ENCODE results near the gene TBCCD1. TPM values are rescaled to one million over a fixed set of nuclear protein-coding genes. Genes with fewer than 3 reads are reported as not detected.
A peak's percentile ranks its signal among the peaks of the same experiment; 100 is the strongest.

The TBCCD1 gene, protein sequence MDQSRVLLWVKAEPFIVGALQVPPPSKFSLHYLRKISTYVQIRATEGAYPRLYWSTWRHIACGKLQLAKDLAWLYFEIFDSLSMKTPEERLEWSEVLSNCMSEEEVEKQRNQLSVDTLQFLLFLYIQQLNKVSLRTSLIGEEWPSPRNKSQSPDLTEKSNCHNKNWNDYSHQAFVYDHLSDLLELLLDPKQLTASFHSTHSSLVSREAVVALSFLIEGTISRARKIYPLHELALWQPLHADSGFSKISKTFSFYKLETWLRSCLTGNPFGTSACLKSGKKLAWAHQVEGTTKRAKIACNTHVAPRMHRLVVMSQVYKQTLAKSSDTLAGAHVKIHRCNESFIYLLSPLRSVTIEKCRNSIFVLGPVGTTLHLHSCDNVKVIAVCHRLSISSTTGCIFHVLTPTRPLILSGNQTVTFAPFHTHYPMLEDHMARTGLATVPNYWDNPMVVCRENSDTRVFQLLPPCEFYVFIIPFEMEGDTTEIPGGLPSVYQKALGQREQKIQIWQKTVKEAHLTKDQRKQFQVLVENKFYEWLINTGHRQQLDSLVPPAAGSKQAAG
- polyA plus RNA-seq, result 1 to 10 TPM; 2.7 to 4.4 TPM

DNA sequence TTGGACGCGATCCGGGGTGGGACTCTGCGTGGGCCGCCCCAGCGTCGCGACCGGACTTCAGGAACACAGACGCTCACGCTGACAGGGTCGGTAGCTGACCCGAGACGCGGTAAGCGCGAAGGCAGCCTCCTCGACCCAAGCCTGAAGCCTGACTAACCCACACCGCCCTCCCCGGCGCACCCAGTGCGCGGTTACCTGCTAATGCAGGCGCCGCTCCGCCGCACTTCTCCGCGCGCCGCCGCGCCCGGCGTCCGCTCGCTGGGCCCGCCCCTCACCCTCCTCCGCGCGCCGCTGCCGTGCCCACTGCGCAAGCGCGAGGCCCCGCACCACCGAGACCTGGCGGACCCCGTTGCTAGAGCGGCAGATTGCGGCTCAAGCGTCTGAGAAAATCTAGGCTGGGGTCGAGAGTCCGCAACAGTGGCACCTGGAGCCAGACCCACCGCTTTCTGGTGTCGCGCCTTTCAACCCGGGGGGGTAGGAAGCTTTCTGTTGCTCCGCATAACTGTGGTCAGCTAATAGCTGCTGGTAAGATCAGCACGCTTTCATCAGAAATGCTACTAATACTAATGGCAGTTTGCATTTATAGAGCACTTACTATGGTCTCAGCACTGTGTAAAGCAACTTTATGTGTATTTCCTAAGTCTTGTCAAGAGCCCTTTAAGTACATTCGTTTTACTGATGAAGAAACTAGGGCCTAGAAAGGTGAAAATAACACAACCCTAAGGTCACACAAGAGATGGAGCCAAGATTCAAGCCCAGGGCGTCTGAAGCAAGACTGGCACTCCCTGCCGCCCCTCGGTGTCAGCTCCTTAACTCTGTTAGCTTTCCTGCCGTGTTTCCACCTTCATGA lies at the start of gene TBCCD1:
TSS of gene TBCCD1 (minus strand) at position 268 of the 850 bp plus-strand sequence. CDS start 3,010 bp downstream, outside the sequence.
- Histone ChIP-seq H3K4me3 (ENCODE audit: low read depth in 1 of 2, low read length in 2 of 2) (peak within 1 kb of the TSS; percentile 95 to 99), H3K4me1 (ENCODE audit: control insufficient read depth in 2 of 2, insufficient read depth in 2 of 2, low read length in 1 of 2) (peaks cover 0 to 4% of the 10 kb centered on the region in 2 donors), H3K9me3 (ENCODE audit: control insufficient read depth in 2 of 2, insufficient read depth in 1 of 2, low read depth in 1 of 2, low read length in 1 of 2) (no peaks in the 10 kb centered on the region), H3K27me3 (ENCODE audit: control insufficient read depth in 1 of 2, insufficient read depth in 2 of 2, low read length in 2 of 2) (no peaks in the 10 kb centered on the region), H3K36me3 (ENCODE audit: control insufficient read depth in 2 of 2, insufficient read depth in 2 of 2, low read length in 1 of 2) (no peaks in the 10 kb centered on the region), H3K27ac (ENCODE audit: low read depth in 2 of 2, low read length in 1 of 2) (peak within 1 kb of the TSS; percentile 92 to 98)
- WGBS, 2 donors, result 0% methylated on average over 57 to 66 of the region's 66 CpGs

DNA sequence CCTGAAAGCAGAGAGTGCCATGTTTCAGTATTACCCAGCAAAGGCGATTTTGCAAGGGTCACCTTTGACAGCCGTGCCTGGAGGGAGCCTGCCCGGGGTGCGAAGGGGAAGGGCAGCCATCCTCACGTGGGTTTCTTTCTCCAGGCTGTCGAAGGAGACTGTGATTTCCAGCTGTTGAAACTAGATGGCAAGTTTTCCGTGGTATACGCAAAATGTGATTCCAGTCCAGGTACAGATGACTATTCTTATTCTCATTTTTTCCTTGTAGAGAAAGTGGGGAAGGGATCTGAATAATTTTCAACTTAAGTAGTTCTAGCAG lies 49.1 kb upstream of the TBCCD1 start:
- no peaks in the 10 kb centered on the region for H3K36me3 ChIP-seq (ENCODE audit: control insufficient read depth in 2 of 2, insufficient read depth in 2 of 2, low read length in 1 of 2)
- 82 to 85% methylated on average over 8 of the region's 8 CpGs for WGBS, 2 donors
- H3K4me1 ChIP-seq (ENCODE audit: control insufficient read depth in 2 of 2, insufficient read depth in 2 of 2, low read length in 1 of 2), result no peaks in the 10 kb centered on the region
- no peak overlapping the region for H3K4me3 ChIP-seq (ENCODE audit: low read depth in 1 of 2, low read length in 2 of 2)
- H3K9me3 ChIP-seq (ENCODE audit: control insufficient read depth in 2 of 2, insufficient read depth in 1 of 2, low read depth in 1 of 2, low read length in 1 of 2), result no peaks in the 10 kb centered on the region
- no peaks in the 10 kb centered on the region for H3K27me3 ChIP-seq (ENCODE audit: control insufficient read depth in 1 of 2, insufficient read depth in 2 of 2, low read length in 2 of 2)
- no peak overlapping the region for H3K27ac ChIP-seq (ENCODE audit: low read depth in 2 of 2, low read length in 1 of 2)

GRCh38 chr3:186614597-186615483 lies 47.7 kb upstream of the TBCCD1 start:
- no peaks in the 10 kb centered on the region for H3K27me3 ChIP-seq (ENCODE audit: control insufficient read depth in 1 of 2, insufficient read depth in 2 of 2, low read length in 2 of 2)
- no peaks in the 10 kb centered on the region for H3K4me1 ChIP-seq (ENCODE audit: control insufficient read depth in 2 of 2, insufficient read depth in 2 of 2, low read length in 1 of 2)
- 35 to 36% methylated on average over 16 of the region's 16 CpGs for WGBS, 2 donors
- no peak overlapping the region for H3K27ac ChIP-seq (ENCODE audit: low read depth in 2 of 2, low read length in 1 of 2)
- H3K36me3 ChIP-seq (ENCODE audit: control insufficient read depth in 2 of 2, insufficient read depth in 2 of 2, low read length in 1 of 2), result no peaks in the 10 kb centered on the region
- H3K4me3 ChIP-seq (ENCODE audit: low read depth in 1 of 2, low read length in 2 of 2), result no peak overlapping the region
- no peaks in the 10 kb centered on the region for H3K9me3 ChIP-seq (ENCODE audit: control insufficient read depth in 2 of 2, insufficient read depth in 1 of 2, low read depth in 1 of 2, low read length in 1 of 2)

DNA sequence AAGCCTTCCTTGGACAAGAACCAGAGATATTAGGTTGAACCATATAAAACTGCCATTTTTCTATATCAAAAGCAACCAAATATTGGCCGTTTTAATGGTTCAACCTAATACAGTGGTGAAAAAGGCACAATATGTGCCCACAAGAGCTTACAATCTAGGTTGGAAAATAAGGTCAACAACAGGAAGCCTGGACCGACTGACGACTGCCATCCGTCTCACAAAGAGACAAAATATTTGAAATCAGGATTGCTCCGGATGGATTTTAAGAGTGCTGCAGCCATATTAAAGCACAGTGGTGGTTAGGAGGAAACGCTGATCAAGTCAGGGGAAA lies 47.1 kb upstream of the TBCCD1 start:
- Histone ChIP-seq H3K4me1 (ENCODE audit: control insufficient read depth in 2 of 2, insufficient read depth in 2 of 2, low read length in 1 of 2) (no peaks in the 10 kb centered on the region), H3K9me3 (ENCODE audit: control insufficient read depth in 2 of 2, insufficient read depth in 1 of 2, low read depth in 1 of 2, low read length in 1 of 2) (no peaks in the 10 kb centered on the region), H3K4me3 (ENCODE audit: low read depth in 1 of 2, low read length in 2 of 2) (no peak overlapping the region), H3K27ac (ENCODE audit: low read depth in 2 of 2, low read length in 1 of 2) (no peak overlapping the region), H3K27me3 (ENCODE audit: control insufficient read depth in 1 of 2, insufficient read depth in 2 of 2, low read length in 2 of 2) (no peaks in the 10 kb centered on the region), H3K36me3 (ENCODE audit: control insufficient read depth in 2 of 2, insufficient read depth in 2 of 2, low read length in 1 of 2) (no peaks in the 10 kb centered on the region)
- WGBS, 2 donors, result 56 to 59% methylated on average over 6 of the region's 6 CpGs

DNA sequence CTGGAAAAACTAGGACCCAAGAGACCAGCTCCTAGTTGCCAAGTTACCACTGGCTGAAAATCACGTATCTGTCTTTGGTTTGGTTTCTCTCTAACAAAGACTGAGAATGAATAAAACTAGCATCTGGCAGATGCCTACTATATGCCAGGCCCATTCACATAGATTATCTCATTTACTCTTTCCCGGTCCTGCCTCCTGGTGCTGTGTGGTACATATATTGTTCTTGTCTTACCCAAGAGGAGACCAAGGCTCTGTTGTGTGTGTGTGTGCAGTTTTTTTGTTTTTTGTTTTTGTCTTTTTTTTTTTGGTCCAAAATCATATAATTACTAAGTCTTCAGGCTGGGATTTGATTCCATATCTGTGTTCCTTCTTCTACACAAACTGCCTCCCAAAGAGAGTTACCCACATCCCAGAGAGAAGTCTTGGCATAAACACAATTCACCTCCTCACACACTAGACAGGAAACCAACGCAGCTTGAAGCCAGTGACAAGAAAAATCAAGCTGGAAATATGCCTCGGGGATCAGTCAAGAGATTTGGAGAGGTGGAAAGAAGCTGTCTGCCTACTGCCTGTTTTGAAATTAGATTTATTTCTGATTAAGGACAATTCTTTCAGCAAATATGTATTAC lies 46.6 kb upstream of the TBCCD1 start:
- Histone ChIP-seq H3K27ac (ENCODE audit: low read depth in 2 of 2, low read length in 1 of 2) (no peak overlapping the region), H3K4me1 (ENCODE audit: control insufficient read depth in 2 of 2, insufficient read depth in 2 of 2, low read length in 1 of 2) (no peaks in the 10 kb centered on the region), H3K4me3 (ENCODE audit: low read depth in 1 of 2, low read length in 2 of 2) (no peak overlapping the region), H3K27me3 (ENCODE audit: control insufficient read depth in 1 of 2, insufficient read depth in 2 of 2, low read length in 2 of 2) (no peaks in the 10 kb centered on the region), H3K36me3 (ENCODE audit: control insufficient read depth in 2 of 2, insufficient read depth in 2 of 2, low read length in 1 of 2) (no peaks in the 10 kb centered on the region), H3K9me3 (ENCODE audit: control insufficient read depth in 2 of 2, insufficient read depth in 1 of 2, low read depth in 1 of 2, low read length in 1 of 2) (no peaks in the 10 kb centered on the region)
- 48 to 50% methylated on average over 4 of the region's 4 CpGs for WGBS, 2 donors

GRCh38 chr3:186612721-186613636 lies 45.8 kb upstream of the TBCCD1 start, which contains the start of gene AHSG:
Gene AHSG, plus strand, starts transcription at chr3:186613060. Its CDS starts 82 bp downstream, at chr3:186613142.
- H3K27me3 ChIP-seq (ENCODE audit: control insufficient read depth in 1 of 2, insufficient read depth in 2 of 2, low read length in 2 of 2), result no peaks in the 10 kb centered on the region
- no peak within 1 kb of the TSS for H3K27ac ChIP-seq (ENCODE audit: low read depth in 2 of 2, low read length in 1 of 2)
- WGBS, 2 donors, result 84% methylated on average over 7 of the region's 7 CpGs
- no peaks in the 10 kb centered on the region for H3K4me1 ChIP-seq (ENCODE audit: control insufficient read depth in 2 of 2, insufficient read depth in 2 of 2, low read length in 1 of 2)
- H3K36me3 ChIP-seq (ENCODE audit: control insufficient read depth in 2 of 2, insufficient read depth in 2 of 2, low read length in 1 of 2), result no peaks in the 10 kb centered on the region
- H3K4me3 ChIP-seq (ENCODE audit: low read depth in 1 of 2, low read length in 2 of 2), result no peak within 1 kb of the TSS
- no peaks in the 10 kb centered on the region for H3K9me3 ChIP-seq (ENCODE audit: control insufficient read depth in 2 of 2, insufficient read depth in 1 of 2, low read depth in 1 of 2, low read length in 1 of 2)

DNA sequence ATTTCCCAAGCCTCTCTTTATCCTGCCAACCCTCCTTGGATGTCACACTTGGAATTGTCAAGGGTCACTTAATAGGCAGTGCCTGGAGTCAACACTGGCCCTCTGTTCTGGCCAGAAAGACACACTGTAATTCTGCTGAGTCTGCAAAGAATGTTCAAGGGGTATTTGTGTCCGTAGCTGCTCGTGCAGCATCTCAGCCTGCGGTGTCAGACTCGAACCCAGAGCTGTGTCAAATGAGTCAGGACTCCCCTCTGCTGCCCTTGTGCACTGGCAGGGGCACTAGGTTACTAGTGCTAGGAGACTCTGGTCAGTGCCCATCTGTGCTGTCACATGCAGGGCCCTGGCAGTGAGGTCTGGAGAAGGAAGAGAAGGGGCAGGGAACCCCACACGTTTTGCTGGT lies 44.9 kb upstream of the TBCCD1 start:
- Histone ChIP-seq H3K4me1 (ENCODE audit: control insufficient read depth in 2 of 2, insufficient read depth in 2 of 2, low read length in 1 of 2) (no peaks in the 10 kb centered on the region), H3K27ac (ENCODE audit: low read depth in 2 of 2, low read length in 1 of 2) (no peak overlapping the region), H3K36me3 (ENCODE audit: control insufficient read depth in 2 of 2, insufficient read depth in 2 of 2, low read length in 1 of 2) (no peaks in the 10 kb centered on the region), H3K9me3 (ENCODE audit: control insufficient read depth in 2 of 2, insufficient read depth in 1 of 2, low read depth in 1 of 2, low read length in 1 of 2) (no peaks in the 10 kb centered on the region), H3K4me3 (ENCODE audit: low read depth in 1 of 2, low read length in 2 of 2) (no peak overlapping the region), H3K27me3 (ENCODE audit: control insufficient read depth in 1 of 2, insufficient read depth in 2 of 2, low read length in 2 of 2) (no peaks in the 10 kb centered on the region)
- WGBS, 2 donors, result 60 to 71% methylated on average over 5 of the region's 5 CpGs

DNA sequence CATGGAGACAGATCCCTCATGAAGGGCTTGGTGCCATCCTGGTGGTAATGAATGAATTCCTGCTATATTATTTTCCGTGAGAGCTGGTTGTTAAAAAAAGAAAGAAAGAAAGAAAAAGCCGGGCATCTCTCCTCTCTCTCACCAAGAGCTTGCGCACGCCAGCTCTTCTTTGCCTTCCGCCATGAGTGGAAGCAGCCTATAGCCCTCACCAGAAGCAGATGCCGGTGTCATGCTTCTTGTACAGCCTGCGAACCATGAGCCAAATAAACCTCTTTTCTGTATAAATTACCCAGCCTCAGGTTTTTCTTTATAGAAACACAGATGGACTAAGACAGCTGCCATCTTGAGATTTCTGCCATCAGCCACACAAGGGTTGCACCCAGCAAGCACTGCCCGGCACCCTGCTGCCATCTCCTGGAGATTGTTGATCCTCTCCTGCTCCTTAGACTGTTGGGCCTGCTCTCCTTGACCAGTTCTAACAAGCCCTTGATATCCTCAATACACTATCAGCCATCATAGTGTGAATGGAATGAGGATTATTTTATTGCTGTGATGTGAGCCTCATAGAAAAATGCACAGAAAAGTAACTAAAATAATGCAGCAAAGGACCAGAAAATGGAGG lies 42.2 kb upstream of the TBCCD1 start:
- Histone ChIP-seq H3K4me1 (ENCODE audit: control insufficient read depth in 2 of 2, insufficient read depth in 2 of 2, low read length in 1 of 2) (peaks cover 0 to 4% of the 10 kb centered on the region in 2 donors), H3K36me3 (ENCODE audit: control insufficient read depth in 2 of 2, insufficient read depth in 2 of 2, low read length in 1 of 2) (no peaks in the 10 kb centered on the region), H3K27me3 (ENCODE audit: control insufficient read depth in 1 of 2, insufficient read depth in 2 of 2, low read length in 2 of 2) (no peaks in the 10 kb centered on the region), H3K4me3 (ENCODE audit: low read depth in 1 of 2, low read length in 2 of 2) (no peak overlapping the region), H3K27ac (ENCODE audit: low read depth in 2 of 2, low read length in 1 of 2) (no peak overlapping the region), H3K9me3 (ENCODE audit: control insufficient read depth in 2 of 2, insufficient read depth in 1 of 2, low read depth in 1 of 2, low read length in 1 of 2) (no peaks in the 10 kb centered on the region)
- WGBS, 2 donors, result 88 to 89% methylated on average over 8 of the region's 8 CpGs

Measured in esophagus (tissue), 2 donors.